Measurements from ENCODE around the gene CHRM4.

DNA sequence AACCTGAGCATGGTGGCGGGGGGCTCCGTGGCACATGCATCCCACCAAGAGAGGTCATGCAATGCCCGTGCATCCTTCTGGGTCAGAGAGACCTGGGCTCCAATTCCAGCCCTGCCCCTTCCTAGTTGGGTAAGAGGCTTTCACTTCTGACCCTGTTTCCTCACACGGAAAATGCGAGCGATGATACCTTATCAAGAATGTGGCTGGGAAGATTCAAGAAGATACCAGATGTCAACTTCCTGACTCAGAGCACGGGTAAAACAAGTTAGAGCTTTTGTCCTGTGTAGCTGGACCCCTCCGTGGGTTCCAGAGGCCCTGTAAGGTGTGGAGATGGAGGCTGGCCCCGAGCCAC, 53.0 kb downstream of the CHRM4 start:
- no peak for TF ChIP-seq CTCF (IDR thresholded peaks at IDR 0.05)
- no peak for TF ChIP-seq POLR2A (IDR thresholded peaks at IDR 0.05)
